Stomach (tissue), 4 donors: Measurements from ENCODE around the gene SLC8A2.

Experiments used
- EP300 ChIP-seq: sonication (generic); formaldehyde crosslinking; IDR thresholded peaks from one replicate; pipeline ENCODE4 v1.6.1; 2017; ENCODE audit warnings: antibody characterized with exemption
- POLR2A ChIP-seq, 4 donors: fragments of 450-650 bp; IDR thresholded peaks; one replicate each; pipeline ENCODE4 v1.6.1; 2016; ENCODE audit warnings: antibody characterized with exemption in 4 of 4, control low read depth in 2 of 4, mild to moderate bottlenecking in 1 of 4, moderate library complexity in 1 of 4
- POLR2AphosphoS5 ChIP-seq, 3 donors: sonication (generic); formaldehyde crosslinking; IDR thresholded peaks; one replicate each; pipeline ENCODE4 v1.6.1; 2016; ENCODE audit warnings: antibody characterized with exemption in 3 of 3
- TF ChIP-seq, protein P1 (sequence below), 7 experiments: fragments of 450-650 bp in 4 of 7; fragments of 200-600 bp in 3 of 7; sonication (generic) in 3 of 7; IDR thresholded peaks; one replicate each; pipeline ENCODE4 v1.5.1; 2016 to 2019; ENCODE audit warnings: antibody characterized with exemption in 7 of 7, control low read depth in 2 of 7, mild to moderate bottlenecking in 1 of 7

DNA sequence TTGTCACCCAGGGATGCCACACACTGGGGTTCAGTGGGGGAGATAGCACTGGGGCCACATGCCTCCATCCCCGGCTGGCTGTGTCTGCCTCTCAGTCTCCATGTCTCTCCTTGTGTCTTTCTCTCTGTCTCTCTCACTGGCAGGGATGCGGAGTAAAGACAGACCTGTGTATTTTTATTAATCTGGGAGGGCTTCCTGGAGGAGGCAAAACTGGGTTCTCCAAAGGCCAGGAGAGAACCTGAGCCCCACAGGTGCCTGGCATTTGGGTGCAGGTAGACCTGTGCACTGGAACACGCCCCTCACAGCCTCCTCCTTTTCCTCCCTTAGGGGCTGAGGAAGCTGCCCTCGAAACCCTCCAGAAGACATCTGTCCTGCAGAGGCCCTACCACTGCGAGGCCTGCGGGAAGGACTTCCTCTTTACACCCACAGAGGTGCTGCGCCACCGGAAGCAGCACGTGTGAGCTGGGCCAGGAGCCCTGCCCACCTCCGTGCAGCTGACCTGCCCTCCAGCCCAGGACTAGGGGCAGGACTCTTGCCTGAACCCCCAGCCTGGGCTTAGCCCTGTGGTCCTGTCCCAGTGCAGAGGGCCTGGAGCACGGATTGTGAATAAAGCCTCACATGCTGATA, 89.9 kb downstream of the SLC8A2 start:
- no peak for TF ChIP-seq POLR2A (IDR thresholded peaks at IDR 0.05)
- TF ChIP-seq, protein P1, sequence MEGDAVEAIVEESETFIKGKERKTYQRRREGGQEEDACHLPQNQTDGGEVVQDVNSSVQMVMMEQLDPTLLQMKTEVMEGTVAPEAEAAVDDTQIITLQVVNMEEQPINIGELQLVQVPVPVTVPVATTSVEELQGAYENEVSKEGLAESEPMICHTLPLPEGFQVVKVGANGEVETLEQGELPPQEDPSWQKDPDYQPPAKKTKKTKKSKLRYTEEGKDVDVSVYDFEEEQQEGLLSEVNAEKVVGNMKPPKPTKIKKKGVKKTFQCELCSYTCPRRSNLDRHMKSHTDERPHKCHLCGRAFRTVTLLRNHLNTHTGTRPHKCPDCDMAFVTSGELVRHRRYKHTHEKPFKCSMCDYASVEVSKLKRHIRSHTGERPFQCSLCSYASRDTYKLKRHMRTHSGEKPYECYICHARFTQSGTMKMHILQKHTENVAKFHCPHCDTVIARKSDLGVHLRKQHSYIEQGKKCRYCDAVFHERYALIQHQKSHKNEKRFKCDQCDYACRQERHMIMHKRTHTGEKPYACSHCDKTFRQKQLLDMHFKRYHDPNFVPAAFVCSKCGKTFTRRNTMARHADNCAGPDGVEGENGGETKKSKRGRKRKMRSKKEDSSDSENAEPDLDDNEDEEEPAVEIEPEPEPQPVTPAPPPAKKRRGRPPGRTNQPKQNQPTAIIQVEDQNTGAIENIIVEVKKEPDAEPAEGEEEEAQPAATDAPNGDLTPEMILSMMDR (IDR thresholded peaks at IDR 0.05) = no peak
- no peak for TF ChIP-seq POLR2AphosphoS5 (IDR thresholded peaks at IDR 0.05)
- TF ChIP-seq EP300 = no peak
